Measurements from ENCODE around the gene RHOF. TPM values are rescaled to one million over a fixed set of nuclear protein-coding genes. Genes with fewer than 3 reads are reported as not detected.
A peak's percentile ranks its signal among the peaks of the same experiment; 100 is the strongest.

Gene RHOF
- total and polyA plus RNA-seq, 2 of the 13 experiments (the other 11 are each of a cell fraction or from before 2014, with no cell fraction given) = 14.6 to 32.2 TPM

DNA sequence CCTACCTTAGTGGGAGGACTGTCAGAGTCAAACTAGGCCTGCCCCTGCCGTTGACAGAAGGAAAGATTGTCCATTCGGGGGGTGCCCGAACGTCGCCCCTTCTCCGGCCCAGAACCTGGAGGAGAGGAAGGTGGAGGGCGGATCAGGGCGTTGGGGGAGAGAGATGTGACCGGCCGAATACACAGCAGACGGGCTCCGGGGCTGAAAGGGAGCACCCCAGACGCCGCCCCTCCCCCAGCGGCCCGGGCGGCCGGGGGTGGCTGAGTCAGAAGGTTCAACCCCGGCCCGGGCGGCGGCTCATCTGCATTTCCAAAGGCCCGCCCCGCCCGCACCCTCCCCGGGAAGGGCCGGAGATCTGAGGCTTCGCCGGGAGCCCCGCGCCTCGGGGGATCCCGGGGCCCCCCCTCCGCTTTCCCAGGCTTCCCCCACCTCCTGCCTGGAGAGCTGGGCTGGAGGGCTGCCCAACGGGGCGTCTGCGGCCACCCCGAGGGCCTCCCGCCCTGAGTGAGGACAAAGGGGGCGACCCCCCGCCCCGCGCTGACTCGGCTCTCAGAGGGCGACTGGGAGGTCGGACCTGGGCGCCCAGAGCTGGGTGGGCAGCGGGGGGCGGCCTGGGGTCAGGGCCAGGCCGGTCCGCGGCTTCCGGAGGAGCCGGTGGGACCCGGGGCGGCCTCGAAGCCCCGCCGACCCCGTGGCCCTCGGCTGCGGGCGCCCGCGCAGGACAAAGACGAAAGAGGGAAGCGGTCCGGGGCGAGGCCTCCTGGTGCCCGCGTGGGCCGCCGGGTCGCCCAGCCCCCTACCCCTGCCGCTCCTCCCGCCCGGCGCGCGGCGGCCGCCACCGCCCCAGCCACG, 6.6 kb upstream of the RHOF start (continued):
- TF ChIP-seq AKNA (CRISPR knock-in tag; IDR thresholded peaks at IDR 0.05; ENCODE audit: borderline replicate concordance) (0 out of 2 replicates have a peak, but pooled peaks have one; percentile 28), FOSL2 (CRISPR knock-in tag; IDR thresholded peaks at IDR 0.05) (peak; percentile 89), HNRNPUL1 (IDR thresholded peaks at IDR 0.05; ENCODE audit: low read depth, low read length) (no peak), FIP1L1 (IDR thresholded peaks at IDR 0.05; ENCODE audit: borderline replicate concordance, insufficient read depth, low read depth, low read length) (peak; percentile 82; the same call in 1 of the 2 replicates), ETV5 (CRISPR knock-in tag; IDR thresholded peaks at IDR 0.05; ENCODE audit: borderline replicate concordance) (no peak; the same call in 1 of the 2 replicates), ZNF20 (CRISPR knock-in tag; IDR thresholded peaks at IDR 0.05) (0 out of 2 replicates have a peak, but pooled peaks have one; percentile 20), ARID3A (IDR thresholded peaks at IDR 0.05; ENCODE audit: low read depth, low read length) (no peak), SCMH1 (CRISPR knock-in tag; IDR thresholded peaks at IDR 0.05; ENCODE audit: borderline replicate concordance) (no peak), ZNF800 (CRISPR knock-in tag; IDR thresholded peaks at IDR 0.05) (no peak), LRRFIP1 (CRISPR knock-in tag; conservative IDR thresholded peaks at IDR 0.05) (no peak)
- TF ChIP-seq, protein P1, sequence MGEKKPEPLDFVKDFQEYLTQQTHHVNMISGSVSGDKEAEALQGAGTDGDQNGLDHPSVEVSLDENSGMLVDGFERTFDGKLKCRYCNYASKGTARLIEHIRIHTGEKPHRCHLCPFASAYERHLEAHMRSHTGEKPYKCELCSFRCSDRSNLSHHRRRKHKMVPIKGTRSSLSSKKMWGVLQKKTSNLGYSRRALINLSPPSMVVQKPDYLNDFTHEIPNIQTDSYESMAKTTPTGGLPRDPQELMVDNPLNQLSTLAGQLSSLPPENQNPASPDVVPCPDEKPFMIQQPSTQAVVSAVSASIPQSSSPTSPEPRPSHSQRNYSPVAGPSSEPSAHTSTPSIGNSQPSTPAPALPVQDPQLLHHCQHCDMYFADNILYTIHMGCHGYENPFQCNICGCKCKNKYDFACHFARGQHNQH (CRISPR knock-in tag; IDR thresholded peaks at IDR 0.05) = peak; percentile 42; the same call in 1 of the 2 replicates
- TF ChIP-seq, protein P2, sequence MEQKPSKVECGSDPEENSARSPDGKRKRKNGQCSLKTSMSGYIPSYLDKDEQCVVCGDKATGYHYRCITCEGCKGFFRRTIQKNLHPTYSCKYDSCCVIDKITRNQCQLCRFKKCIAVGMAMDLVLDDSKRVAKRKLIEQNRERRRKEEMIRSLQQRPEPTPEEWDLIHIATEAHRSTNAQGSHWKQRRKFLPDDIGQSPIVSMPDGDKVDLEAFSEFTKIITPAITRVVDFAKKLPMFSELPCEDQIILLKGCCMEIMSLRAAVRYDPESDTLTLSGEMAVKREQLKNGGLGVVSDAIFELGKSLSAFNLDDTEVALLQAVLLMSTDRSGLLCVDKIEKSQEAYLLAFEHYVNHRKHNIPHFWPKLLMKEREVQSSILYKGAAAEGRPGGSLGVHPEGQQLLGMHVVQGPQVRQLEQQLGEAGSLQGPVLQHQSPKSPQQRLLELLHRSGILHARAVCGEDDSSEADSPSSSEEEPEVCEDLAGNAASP (CRISPR knock-in tag; IDR thresholded peaks at IDR 0.05; ENCODE audit: borderline replicate concordance) = peak; percentile 67; the same call in 1 of the 2 replicates

Data from HepG2 (cell line).